Left lung (tissue), 10 donors: ENCODE measurements around the gene NKD2. TPM values are rescaled to one million over a fixed set of nuclear protein-coding genes. Genes with fewer than 3 reads are reported as not detected.

Source experiments
- ATAC-seq: fragments of 200-7000 bp; cut with Tn5 transposase; one replicate; pipeline ENCODE4 v1.9.1; 2020; ENCODE audit warnings: moderate library complexity
- DNase-seq, 4 donors: peaks; one replicate each; pipeline ENCODE4 v3.0.0-alpha.2; 2013 to 2020
- H3K27ac ChIP-seq, 2 donors: fragments of 200-600 bp; sonication (generic) in 1 of 2; one replicate each; pipeline versions ENCODE4 v1.5.0 to v1.8.0; 2020 to 2021
- H3K27me3 ChIP-seq, 2 donors: fragments of 200-600 bp; sonication (generic) in 1 of 2; one replicate each; pipeline versions ENCODE4 v1.5.0 to v1.8.0; 2020 to 2021
- H3K36me3 ChIP-seq, 2 donors: fragments of 200-600 bp; sonication (generic) in 1 of 2; one replicate each; pipeline versions ENCODE4 v1.5.0 to v1.8.0; 2020 to 2021
- H3K4me1 ChIP-seq, 2 donors: fragments of 200-600 bp; one replicate each; pipeline ENCODE4 v1.8.0; 2021
- H3K4me3 ChIP-seq, 2 donors: fragments of 200-600 bp; sonication (generic) in 1 of 2; one replicate each; pipeline versions ENCODE4 v1.5.0 to v1.8.0; 2020 to 2021; ENCODE audit warnings: mild to moderate bottlenecking in 1 of 2
- H3K9me3 ChIP-seq, 2 donors: fragments of 200-600 bp; sonication (generic) in 1 of 2; one replicate each; pipeline versions ENCODE4 v1.5.0 to v1.8.0; 2020 to 2021
- CTCF ChIP-seq, 2 donors: fragments of 200-600 bp; sonication (generic) in 1 of 2; IDR thresholded peaks; one replicate each; pipeline versions ENCODE4 v1.5.0 to v1.8.0; 2021; ENCODE audit warnings: antibody characterized with exemption in 2 of 2
- intact Hi-C, 2 donors: fragments of 100-400 bp; cut with DNase I; formaldehyde crosslinking; loops; one replicate each; pipeline versions ENCODE4 v1.11.2 to v1.14.2; 2022
- polyA plus RNA-seq, 6 donors: library from polyadenylated mRNA; unstranded; fragments of 120-200 nt; gene quantifications; one replicate each; pipeline ENCODE4 v1.2.1, GENCODE V29; 2013; ENCODE audit not compliant: insufficient read length in 6 of 6
- total RNA-seq, 2 donors: library from RNA; stranded (reverse); fragmentation: NEBNext Ultra II Directional; extraction: Animal tissue kit (Norgen Biotek cat#: 25700); gene quantifications; one replicate each; pipeline ENCODE4 v1.2.1, GENCODE V29; 2021
- donor health status: DM: no; HTN: yes; CAD: no.
- donor health status: DM: no; HTN: no; CAD: no.

The NKD2 gene
- total and polyA plus RNA-seq, 8 donors, result 6.3 to 61.5 (median 10.3) TPM

GRCh38 chr5:1032551-1033027 is 24.0 kb downstream of the NKD2 start:
- Histone ChIP-seq H3K4me1 (no peaks in the 10 kb centered on the region), H3K4me3 (no peak overlapping the region), H3K36me3 (no peaks in the 10 kb centered on the region), H3K27ac (no peak overlapping the region), H3K27me3 (peaks cover 0 to 17% of the 10 kb centered on the region in 2 donors), H3K9me3 (no peaks in the 10 kb centered on the region)
- no peak for ATAC-seq
- DNase-seq, result peak in 1 of 4 donors; percentile 51
- TF ChIP-seq CTCF (IDR thresholded peaks at IDR 0.05), result no peak
- intact Hi-C loops, result no loop called here

- Histone ChIP-seq H3K36me3 (no peaks in the 10 kb centered on the region), H3K27ac (no peak overlapping the region), H3K4me1 (no peaks in the 10 kb centered on the region), H3K4me3 (no peak overlapping the region), H3K9me3 (no peaks in the 10 kb centered on the region), H3K27me3 (peaks cover 0 to 17% of the 10 kb centered on the region in 2 donors)
- peak in 1 of 4 donors; percentile 72 for DNase-seq
- no peak for ATAC-seq
- intact Hi-C loops, result no loop called here
- no peak for TF ChIP-seq CTCF (IDR thresholded peaks at IDR 0.05)
These were observed 24.6 kb downstream of the NKD2 start for GRCh38 chr5:1033178-1033577.

GRCh38 chr5:1033606-1034420 is 25.2 kb downstream of the NKD2 start:
- DNase-seq (peak in 1 of 4 donors; percentile 64), ATAC-seq (no peak)
- Histone ChIP-seq H3K4me1 (no peaks in the 10 kb centered on the region), H3K9me3 (no peaks in the 10 kb centered on the region), H3K36me3 (no peaks in the 10 kb centered on the region), H3K4me3 (no peak overlapping the region), H3K27ac (no peak overlapping the region), H3K27me3 (peaks cover 0 to 17% of the 10 kb centered on the region in 2 donors)
- intact Hi-C loops, result no loop called here
- no peak for TF ChIP-seq CTCF (IDR thresholded peaks at IDR 0.05)

- Histone ChIP-seq H3K4me3 (no peak overlapping the region), H3K9me3 (no peaks in the 10 kb centered on the region), H3K36me3 (no peaks in the 10 kb centered on the region), H3K27me3 (peaks cover 0 to 17% of the 10 kb centered on the region in 2 donors), H3K27ac (no peak overlapping the region), H3K4me1 (no peaks in the 10 kb centered on the region)
- ATAC-seq, result no peak
- no peak for DNase-seq
- intact Hi-C loops, result no loop called here
- TF ChIP-seq CTCF (IDR thresholded peaks at IDR 0.05), result no peak
These were observed 25.9 kb downstream of the NKD2 start for GRCh38 chr5:1034421-1034905.

GRCh38 chr5:1034986-1035385 is 26.4 kb downstream of the NKD2 start:
- TF ChIP-seq CTCF (IDR thresholded peaks at IDR 0.05), result no peak
- ATAC-seq, result no peak

More at GRCh38 chr5:1034986-1035385, 26.4 kb downstream of the NKD2 start:
- no peaks in the 10 kb centered on the region for H3K36me3 ChIP-seq
- intact Hi-C loops, result no loop called here
- H3K4me3 ChIP-seq, result no peak overlapping the region
- H3K27ac ChIP-seq, result no peak overlapping the region
- no peak for DNase-seq
- no peaks in the 10 kb centered on the region for H3K9me3 ChIP-seq
- peaks cover 0 to 15% of the 10 kb centered on the region in 2 donors for H3K27me3 ChIP-seq
- H3K4me1 ChIP-seq, result no peaks in the 10 kb centered on the region
